Right atrium auricular region (tissue), 2 donors: ENCODE data around the gene SFT2D1. TPM values are rescaled to one million over a fixed set of nuclear protein-coding genes. Genes with fewer than 3 reads are reported as not detected.
A peak's percentile ranks its signal among the peaks of the same experiment; 100 is the strongest.

Experiments used
- DNase-seq: peaks from one replicate; pipeline ENCODE4 v3.0.0-alpha.2; 2019; ENCODE audit warnings: low spot score
- H3K27ac ChIP-seq, 2 donors: fragments of 200-600 bp; sonication (generic); 1 replicate in 1 of 2; 2 replicates in 1 of 2; pipeline ENCODE4 v1.5.1; 2016 to 2019
- H3K27me3 ChIP-seq, 2 donors: fragments of 200-600 bp; sonication (generic); one replicate each; pipeline versions ENCODE4 v1.5.1 to v1.6.0; 2017 to 2019
- H3K36me3 ChIP-seq: fragments of 200-600 bp; sonication (generic); one replicate; pipeline ENCODE4 v1.5.1; 2016
- H3K4me1 ChIP-seq, 2 donors: fragments of 200-600 bp; sonication (generic); one replicate each; pipeline versions ENCODE4 v1.5.1 to v1.6.0; 2017 to 2019
- H3K4me3 ChIP-seq, 2 donors: fragments of 200-600 bp; sonication (generic); 1 replicate in 1 of 2; 2 replicates in 1 of 2; pipeline ENCODE4 v1.5.1; 2017 to 2019; ENCODE audit warnings: mild to moderate bottlenecking in 1 of 2, moderate library complexity in 1 of 2
- H3K9me3 ChIP-seq, 2 donors: fragments of 200-600 bp; sonication (generic); one replicate each; pipeline ENCODE4 v1.5.1; 2019
- CTCF ChIP-seq, 2 donors: fragments of 200-600 bp; sonication (generic); IDR thresholded peaks; one replicate each; pipeline ENCODE4 v1.5.1; 2019; ENCODE audit warnings: antibody characterized with exemption in 2 of 2
- total RNA-seq, 2 donors: library from RNA; depleted of rRNA; stranded (reverse); fragments of >200 nt; gene quantifications; one replicate each; pipeline ENCODE4 v1.1.0, GENCODE V29; 2016

SFT2D1 gene
- total RNA-seq, 2 donors from 2014 or later: 29.4 TPM

DNA sequence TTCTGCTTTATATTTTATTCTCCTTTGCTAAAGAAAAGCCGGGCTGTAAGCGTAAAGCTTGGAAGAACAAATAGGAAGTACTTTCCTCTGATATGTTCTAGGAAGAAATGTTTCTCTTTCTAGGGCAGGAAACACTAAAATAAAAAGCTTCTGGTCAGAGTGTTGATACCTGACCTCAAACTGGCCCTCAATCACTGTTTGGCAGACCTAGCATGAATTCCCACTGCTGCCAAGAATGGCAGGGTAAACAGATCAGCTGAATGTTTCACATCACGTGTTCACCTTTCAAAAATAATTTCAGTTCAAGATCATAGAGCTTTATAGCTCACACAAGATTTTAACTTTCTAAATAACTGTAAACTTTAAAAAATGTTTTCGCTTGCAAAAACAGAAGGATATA, 37.5 kb upstream of the SFT2D1 start:
- Histone ChIP-seq H3K4me3 (no peak overlapping the region), H3K27me3 (no peaks in the 10 kb centered on the region), H3K9me3 (no peaks in the 10 kb centered on the region), H3K27ac (peak overlapping the region; percentile 96 to 99), H3K4me1 (peaks cover 0 to 30% of the 10 kb centered on the region in 2 donors), H3K36me3 (no peaks in the 10 kb centered on the region)
- TF ChIP-seq CTCF (IDR thresholded peaks at IDR 0.05): no peak
- DNase-seq: no peak

DNA sequence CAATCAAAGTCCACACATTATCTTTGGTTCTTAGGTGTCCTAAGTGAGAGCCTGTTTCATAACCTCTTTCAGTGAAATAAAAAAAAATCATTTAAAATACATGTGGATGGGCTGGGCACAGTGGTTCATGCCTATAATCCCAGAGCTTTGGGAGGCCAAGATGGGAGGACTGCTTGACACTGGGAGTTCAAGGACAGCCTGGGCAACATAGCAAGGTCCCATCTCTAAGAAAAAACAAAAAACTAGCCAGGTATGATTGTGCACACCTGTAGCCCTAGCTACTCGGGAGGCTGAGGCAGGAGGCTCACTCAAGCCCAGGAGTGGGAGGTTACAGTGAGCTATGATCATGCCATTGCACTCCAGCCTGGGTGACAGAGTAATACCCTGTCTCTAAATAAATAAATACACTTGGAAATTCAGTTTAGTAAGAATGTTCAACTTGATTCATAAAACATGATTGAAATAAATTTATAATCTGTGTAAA, 36.8 kb upstream of the SFT2D1 start:
- no peak for TF ChIP-seq CTCF (IDR thresholded peaks at IDR 0.05)

DNA sequence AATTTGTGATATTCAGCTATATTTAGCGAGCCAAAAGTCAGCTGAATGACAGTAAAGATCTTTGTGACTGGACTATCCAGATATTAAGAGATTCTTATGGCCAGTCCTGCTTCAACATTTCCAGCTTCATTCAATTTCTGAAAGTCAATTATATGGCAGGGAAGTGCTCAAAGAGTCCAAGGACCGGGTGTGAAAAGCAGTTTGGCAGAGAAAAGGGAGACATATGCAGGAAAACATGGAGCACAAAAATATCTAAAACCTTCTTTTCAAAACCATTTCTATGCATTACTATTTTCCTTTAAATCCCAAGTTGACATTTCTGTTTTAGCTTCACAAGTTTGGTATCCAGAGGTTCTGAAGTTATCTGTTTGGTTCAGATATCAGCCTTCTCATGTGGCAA, 35.4 kb upstream of the SFT2D1 start:
- no peaks in the 10 kb centered on the region for H3K36me3 ChIP-seq
- peaks cover 0 to 21% of the 10 kb centered on the region in 2 donors for H3K4me1 ChIP-seq
- no peak for DNase-seq
- H3K27ac ChIP-seq: no peak overlapping the region
- no peaks in the 10 kb centered on the region for H3K9me3 ChIP-seq
- H3K27me3 ChIP-seq: no peaks in the 10 kb centered on the region
- H3K4me3 ChIP-seq: no peak overlapping the region
- TF ChIP-seq CTCF (IDR thresholded peaks at IDR 0.05): no peak

More for the DNA sequence above, 36.8 kb upstream of the SFT2D1 start:
- H3K36me3 ChIP-seq: no peaks in the 10 kb centered on the region
- H3K27ac ChIP-seq: peak overlapping the region; percentile 96 to 99
- peaks cover 0 to 26% of the 10 kb centered on the region in 2 donors for H3K4me1 ChIP-seq
- DNase-seq: no peak
- no peak overlapping the region for H3K4me3 ChIP-seq
- H3K9me3 ChIP-seq: no peaks in the 10 kb centered on the region
- H3K27me3 ChIP-seq: no peaks in the 10 kb centered on the region

DNA sequence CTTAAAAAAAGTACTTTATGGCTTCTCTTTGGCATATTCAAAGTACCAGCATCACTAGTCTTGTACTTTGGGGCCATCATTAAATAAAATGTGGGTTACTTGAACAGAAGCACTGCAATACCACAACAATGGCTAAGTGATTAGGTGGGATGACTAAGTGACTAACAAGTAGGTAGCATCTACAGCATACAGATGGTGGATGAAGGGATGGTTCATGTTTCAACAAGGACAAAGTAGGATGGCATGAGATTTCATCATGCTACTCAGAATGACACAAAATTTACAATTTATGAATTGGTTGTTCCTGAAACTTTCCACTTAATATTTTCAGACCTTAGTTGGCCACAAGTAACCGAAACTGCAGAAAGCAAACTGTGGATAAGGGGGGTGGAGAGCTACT, 32.7 kb upstream of the SFT2D1 start:
- DNase-seq: no peak
- Histone ChIP-seq H3K4me3 (no peak overlapping the region), H3K36me3 (no peaks in the 10 kb centered on the region), H3K4me1 (peaks cover 0 to 17% of the 10 kb centered on the region in 2 donors), H3K9me3 (no peaks in the 10 kb centered on the region), H3K27ac (no peak overlapping the region), H3K27me3 (no peaks in the 10 kb centered on the region)
- no peak for TF ChIP-seq CTCF (IDR thresholded peaks at IDR 0.05)

DNA sequence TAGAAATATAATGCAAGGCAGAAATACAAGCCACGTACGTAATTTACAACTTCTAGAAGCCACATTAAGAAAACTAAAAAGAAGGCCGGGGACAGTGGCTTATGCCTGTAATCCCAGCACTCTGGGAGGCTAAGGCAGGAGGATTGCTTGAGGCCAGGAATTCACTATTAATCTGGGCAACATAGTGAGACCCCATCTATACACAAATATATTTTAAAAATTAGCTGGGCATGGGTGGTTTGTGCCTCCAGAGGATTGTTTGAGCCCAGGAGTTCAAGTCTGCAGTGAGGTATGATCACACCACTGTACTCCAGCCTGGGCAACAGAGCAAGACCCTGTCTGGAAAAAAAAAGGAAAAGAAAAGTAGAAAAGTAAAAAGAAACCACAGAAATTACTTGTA, 28.1 kb upstream of the SFT2D1 start:
- Histone ChIP-seq H3K4me3 (no peak overlapping the region), H3K27me3 (no peaks in the 10 kb centered on the region), H3K4me1 (peaks cover 0 to 19% of the 10 kb centered on the region in 2 donors), H3K9me3 (no peaks in the 10 kb centered on the region), H3K36me3 (peaks cover 20% of the 10 kb centered on the region), H3K27ac (no peak overlapping the region)
- DNase-seq: no peak
- TF ChIP-seq CTCF (IDR thresholded peaks at IDR 0.05): no peak

GRCh38 chr6:166369782-166370181, 27.4 kb upstream of the SFT2D1 start:
- Histone ChIP-seq H3K27me3 (no peaks in the 10 kb centered on the region), H3K9me3 (no peaks in the 10 kb centered on the region), H3K36me3 (peaks cover 23% of the 10 kb centered on the region), H3K27ac (no peak overlapping the region), H3K4me1 (peaks cover 0 to 23% of the 10 kb centered on the region in 2 donors), H3K4me3 (no peak overlapping the region)
- no peak for TF ChIP-seq CTCF (IDR thresholded peaks at IDR 0.05)
- no peak for DNase-seq
